Keratinocyte (primary cell): ENCODE data around the gene OLIG2. TPM values are rescaled to one million over a fixed set of nuclear protein-coding genes. Genes with fewer than 3 reads are reported as not detected.

ENCODE experiments used
- DNase-seq: peaks from one replicate; pipeline ENCODE4 v3.0.0-alpha.2; 2011; ENCODE audit warnings: low read depth, missing footprints, low spot score
- FAIRE-seq: peaks from 2 replicates; lab custom pipeline; 2011; peaks lifted over from hg19 to GRCh38; lab: Jason Lieb, UNC
- H2AFZ ChIP-seq: 2 replicates; pipeline ENCODE4 v1.6.0; 2012; ENCODE audit warnings: low read length, control low read depth, inconsistent platforms; ENCODE audit not compliant: control insufficient read depth
- H3K27ac ChIP-seq: 2 replicates; pipeline ENCODE4 v1.5.1; 2011; ENCODE audit warnings: low read length; ENCODE audit not compliant: control insufficient read depth, insufficient read depth
- H3K27me3 ChIP-seq: 3 replicates; pipeline ENCODE4 v1.6.0; 2011; ENCODE audit warnings: low read length; ENCODE audit not compliant: control insufficient read depth, insufficient read depth; ENCODE audit errors: extremely low read depth
- H3K36me3 ChIP-seq, 2 experiments: 2 replicates in 1 of 2; 3 replicates in 1 of 2; pipeline ENCODE4 v1.5.1; 2011; ENCODE audit warnings: low read length in 2 of 2, mild to moderate bottlenecking in 1 of 2; ENCODE audit not compliant: control insufficient read depth in 2 of 2, insufficient read depth in 2 of 2; ENCODE audit errors: extremely low read depth in 1 of 2
- H3K4me1 ChIP-seq: 3 replicates; pipeline ENCODE4 v1.5.1; 2011; ENCODE audit warnings: low read length; ENCODE audit not compliant: control insufficient read depth, insufficient read depth; ENCODE audit errors: extremely low read depth
- H3K4me2 ChIP-seq: 3 replicates; pipeline ENCODE4 v1.6.0; 2011; ENCODE audit warnings: low read depth, low read length; ENCODE audit not compliant: control insufficient read depth, insufficient read depth; ENCODE audit errors: extremely low read depth
- H3K4me3 ChIP-seq, 3 experiments: fragments of 200-600 bp in 1 of 3; sonication (generic) in 1 of 3; 2 replicates in 2 of 3; 3 replicates in 1 of 3; pipeline ENCODE4 v1.5.1; 2011 to 2016; ENCODE audit warnings: low read length in 3 of 3, mild to moderate bottlenecking in 3 of 3, control low read depth in 2 of 3, inconsistent platforms in 1 of 3, low read depth in 1 of 3, mixed read lengths in 1 of 3, mixed run types in 1 of 3, moderate library complexity in 1 of 3; ENCODE audit not compliant: control insufficient read depth in 2 of 3, insufficient read depth in 2 of 3; ENCODE audit errors: extremely low read depth in 1 of 3
- H3K79me2 ChIP-seq: 2 replicates; pipeline ENCODE4 v1.6.0; 2012; ENCODE audit warnings: low read length; ENCODE audit not compliant: control insufficient read depth, insufficient read depth
- H3K9ac ChIP-seq: 3 replicates; pipeline ENCODE4 v1.6.0; 2011; ENCODE audit warnings: low read length; ENCODE audit not compliant: control insufficient read depth, insufficient read depth; ENCODE audit errors: extremely low read depth
- H3K9me1 ChIP-seq: 3 replicates; pipeline ENCODE4 v1.6.0; 2011; ENCODE audit warnings: low read length; ENCODE audit not compliant: control insufficient read depth, insufficient read depth; ENCODE audit errors: extremely low read depth
- H3K9me3 ChIP-seq: 2 replicates; pipeline ENCODE4 v1.5.1; 2012; ENCODE audit warnings: low read depth, low read length; ENCODE audit not compliant: control insufficient read depth
- H4K20me1 ChIP-seq: 3 replicates; pipeline ENCODE4 v1.6.0; 2011; ENCODE audit warnings: low read length; ENCODE audit not compliant: control insufficient read depth, insufficient read depth; ENCODE audit errors: extremely low read depth
- EZH2 ChIP-seq: IDR thresholded peaks from one replicate; pipeline ENCODE4 v1.6.1; 2012; ENCODE audit warnings: inconsistent platforms, mild to moderate bottlenecking, low read length, moderate library complexity
- dilution Hi-C: fragments of 300-500 bp; cut with MboI; formaldehyde crosslinking; loops from one replicate; pipeline ENCODE4 v1.7.0; 2020; ENCODE audit warnings: low sequenced_read_pairs; ENCODE audit not compliant: extremely low pct_ligation_motif_present
- polyA plus RNA-seq, 5 experiments: library from polyadenylated mRNA; depleted of rRNA in 3 of 5; stranded (reverse) in 3 of 5; stranded (forward) in 1 of 5; unstranded in 1 of 5; fragments of >200 nt; gene quantifications; 1 replicate in 1 of 5; 2 replicates in 3 of 5; 3 replicates in 1 of 5; pipeline versions ENCODE4 v1.2.1 to v1.2.3, GENCODE V29; 2011 to 2012; ENCODE audit warnings: missing spikeins in 2 of 5, low read depth in 1 of 5, low replicate concordance in 1 of 5
- TF ChIP-seq, protein P1 (sequence below), 3 experiments: IDR thresholded peaks in 1 of 3; conservative IDR thresholded peaks in 1 of 3; optimal IDR thresholded peaks in 1 of 3; 2 replicates in 2 of 3; 3 replicates in 1 of 3; pipeline versions ENCODE3 to v1.5.1; 2011; ENCODE audit warnings: low read length in 3 of 3, mild to moderate bottlenecking in 3 of 3, moderate library complexity in 2 of 3, control low read depth in 1 of 3, inconsistent platforms in 1 of 3; ENCODE audit not compliant: insufficient read depth in 2 of 3; ENCODE audit errors: extremely low read depth in 1 of 3

OLIG2 gene
- polyA plus RNA-seq, 1 donor (not counting 4 experiments of a cell fraction or from before 2014, with no cell fraction given) = not detected

GRCh38 chr21:33013626-33014025, 12.1 kb upstream of the OLIG2 start:
- TF ChIP-seq, protein P1, sequence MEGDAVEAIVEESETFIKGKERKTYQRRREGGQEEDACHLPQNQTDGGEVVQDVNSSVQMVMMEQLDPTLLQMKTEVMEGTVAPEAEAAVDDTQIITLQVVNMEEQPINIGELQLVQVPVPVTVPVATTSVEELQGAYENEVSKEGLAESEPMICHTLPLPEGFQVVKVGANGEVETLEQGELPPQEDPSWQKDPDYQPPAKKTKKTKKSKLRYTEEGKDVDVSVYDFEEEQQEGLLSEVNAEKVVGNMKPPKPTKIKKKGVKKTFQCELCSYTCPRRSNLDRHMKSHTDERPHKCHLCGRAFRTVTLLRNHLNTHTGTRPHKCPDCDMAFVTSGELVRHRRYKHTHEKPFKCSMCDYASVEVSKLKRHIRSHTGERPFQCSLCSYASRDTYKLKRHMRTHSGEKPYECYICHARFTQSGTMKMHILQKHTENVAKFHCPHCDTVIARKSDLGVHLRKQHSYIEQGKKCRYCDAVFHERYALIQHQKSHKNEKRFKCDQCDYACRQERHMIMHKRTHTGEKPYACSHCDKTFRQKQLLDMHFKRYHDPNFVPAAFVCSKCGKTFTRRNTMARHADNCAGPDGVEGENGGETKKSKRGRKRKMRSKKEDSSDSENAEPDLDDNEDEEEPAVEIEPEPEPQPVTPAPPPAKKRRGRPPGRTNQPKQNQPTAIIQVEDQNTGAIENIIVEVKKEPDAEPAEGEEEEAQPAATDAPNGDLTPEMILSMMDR (optimal IDR thresholded peaks at IDR 0.05 in 1 of 3, IDR thresholded peaks at IDR 0.05 in 1 of 3, conservative IDR thresholded peaks at IDR 0.05 in 1 of 3; ENCODE audit: extremely low read depth in 1 of 3, insufficient read depth in 2 of 3, low read length in 3 of 3) = no peak
- no peak for TF ChIP-seq EZH2
- Histone ChIP-seq H3K27ac (no peak overlapping the region), H3K4me2 (no peak overlapping the region), H3K79me2 (no peaks in the 10 kb centered on the region), H3K9me3 (no peaks in the 10 kb centered on the region), H3K9ac (no peak overlapping the region), H4K20me1 (no peaks in the 10 kb centered on the region), H2AFZ (no peak overlapping the region), H3K4me3 (no peak overlapping the region), H3K4me1 (peaks cover 2% of the 10 kb centered on the region), H3K36me3 (no peaks in the 10 kb centered on the region), H3K27me3 (peaks cover 21% of the 10 kb centered on the region), H3K9me1 (no peaks in the 10 kb centered on the region)
- dilution Hi-C loops = no loop called here
- DNase-seq (no peak), FAIRE-seq (no peak)

- Histone ChIP-seq H3K9ac (no peak overlapping the region), H3K4me2 (no peak overlapping the region), H3K4me3 (no peak overlapping the region), H3K9me3 (no peaks in the 10 kb centered on the region), H2AFZ (no peak overlapping the region), H3K9me1 (no peaks in the 10 kb centered on the region), H3K79me2 (no peaks in the 10 kb centered on the region), H3K27ac (no peak overlapping the region), H3K27me3 (peaks cover 25% of the 10 kb centered on the region), H3K4me1 (peaks cover 2% of the 10 kb centered on the region), H4K20me1 (no peaks in the 10 kb centered on the region), H3K36me3 (no peaks in the 10 kb centered on the region)
- dilution Hi-C loops = no loop called here
- DNase-seq = no peak
- no peak for FAIRE-seq
- no peak for TF ChIP-seq EZH2
- TF ChIP-seq, protein P1 (optimal IDR thresholded peaks at IDR 0.05 in 1 of 3, IDR thresholded peaks at IDR 0.05 in 1 of 3, conservative IDR thresholded peaks at IDR 0.05 in 1 of 3; ENCODE audit: extremely low read depth in 1 of 3, insufficient read depth in 2 of 3, low read length in 3 of 3) = no peak
Measured at GRCh38 chr21:33014331-33014730, 11.4 kb upstream of the OLIG2 start.
